ENCODE results near the gene MYBPC2. TPM values are rescaled to one million over a fixed set of nuclear protein-coding genes. Genes with fewer than 3 reads are reported as not detected.

Gene MYBPC2
- total and polyA plus RNA-seq, 9 of the 15 experiments (the other 6 are each of a cell fraction or from before 2014, with no cell fraction given): 0.01 to 0.14 (median 0.04) TPM; not detected in 6

DNA sequence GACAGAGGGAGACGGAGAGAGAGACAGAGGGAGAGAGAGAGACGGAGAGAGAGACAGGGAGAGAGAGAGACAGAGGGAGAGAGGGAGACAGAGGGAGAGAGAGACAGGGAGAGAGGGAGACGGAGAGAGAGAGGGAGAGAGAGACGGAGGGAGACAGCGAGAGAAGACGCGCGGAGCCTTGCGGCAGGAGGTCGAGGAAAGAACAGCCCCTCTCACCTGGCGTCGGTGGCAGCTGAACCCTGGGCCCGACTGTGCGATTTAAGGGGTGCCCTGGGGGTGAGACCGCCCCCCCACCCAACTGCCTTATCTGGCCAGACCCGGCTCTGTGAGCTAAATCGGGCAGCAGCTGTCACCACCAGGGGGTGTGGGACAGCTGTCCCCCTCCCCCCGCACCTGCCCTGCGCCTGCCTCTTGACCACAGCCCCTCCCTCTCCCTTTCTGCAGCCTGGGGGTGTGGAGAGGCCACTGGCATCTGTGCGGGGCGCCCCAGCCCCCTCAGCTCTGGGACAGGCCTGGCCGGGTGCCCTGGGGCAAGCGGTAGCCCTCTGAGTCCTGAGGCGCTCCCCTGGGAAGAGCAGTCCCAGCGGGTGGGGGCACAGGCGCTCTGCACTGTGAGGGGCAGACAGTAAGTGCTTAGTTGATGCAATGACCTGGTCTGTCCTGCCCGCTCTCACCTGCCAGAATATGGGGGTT lies 67.5 kb downstream of the MYBPC2 start (continued):
- TF ChIP-seq, protein P1, sequence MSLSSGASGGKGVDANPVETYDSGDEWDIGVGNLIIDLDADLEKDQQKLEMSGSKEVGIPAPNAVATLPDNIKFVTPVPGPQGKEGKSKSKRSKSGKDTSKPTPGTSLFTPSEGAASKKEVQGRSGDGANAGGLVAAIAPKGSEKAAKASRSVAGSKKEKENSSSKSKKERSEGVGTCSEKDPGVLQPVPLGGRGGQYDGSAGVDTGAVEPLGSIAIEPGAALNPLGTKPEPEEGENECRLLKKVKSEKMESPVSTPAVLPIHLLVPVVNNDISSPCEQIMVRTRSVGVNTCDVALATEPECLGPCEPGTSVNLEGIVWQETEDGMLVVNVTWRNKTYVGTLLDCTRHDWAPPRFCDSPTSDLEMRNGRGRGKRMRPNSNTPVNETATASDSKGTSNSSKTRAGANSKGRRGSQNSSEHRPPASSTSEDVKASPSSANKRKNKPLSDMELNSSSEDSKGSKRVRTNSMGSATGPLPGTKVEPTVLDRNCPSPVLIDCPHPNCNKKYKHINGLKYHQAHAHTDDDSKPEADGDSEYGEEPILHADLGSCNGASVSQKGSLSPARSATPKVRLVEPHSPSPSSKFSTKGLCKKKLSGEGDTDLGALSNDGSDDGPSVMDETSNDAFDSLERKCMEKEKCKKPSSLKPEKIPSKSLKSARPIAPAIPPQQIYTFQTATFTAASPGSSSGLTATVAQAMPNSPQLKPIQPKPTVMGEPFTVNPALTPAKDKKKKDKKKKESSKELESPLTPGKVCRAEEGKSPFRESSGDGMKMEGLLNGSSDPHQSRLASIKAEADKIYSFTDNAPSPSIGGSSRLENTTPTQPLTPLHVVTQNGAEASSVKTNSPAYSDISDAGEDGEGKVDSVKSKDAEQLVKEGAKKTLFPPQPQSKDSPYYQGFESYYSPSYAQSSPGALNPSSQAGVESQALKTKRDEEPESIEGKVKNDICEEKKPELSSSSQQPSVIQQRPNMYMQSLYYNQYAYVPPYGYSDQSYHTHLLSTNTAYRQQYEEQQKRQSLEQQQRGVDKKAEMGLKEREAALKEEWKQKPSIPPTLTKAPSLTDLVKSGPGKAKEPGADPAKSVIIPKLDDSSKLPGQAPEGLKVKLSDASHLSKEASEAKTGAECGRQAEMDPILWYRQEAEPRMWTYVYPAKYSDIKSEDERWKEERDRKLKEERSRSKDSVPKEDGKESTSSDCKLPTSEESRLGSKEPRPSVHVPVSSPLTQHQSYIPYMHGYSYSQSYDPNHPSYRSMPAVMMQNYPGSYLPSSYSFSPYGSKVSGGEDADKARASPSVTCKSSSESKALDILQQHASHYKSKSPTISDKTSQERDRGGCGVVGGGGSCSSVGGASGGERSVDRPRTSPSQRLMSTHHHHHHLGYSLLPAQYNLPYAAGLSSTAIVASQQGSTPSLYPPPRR (CRISPR knock-in tag; IDR thresholded peaks at IDR 0.05; ENCODE audit: borderline replicate concordance): no peak
- TF ChIP-seq GABPB1 (CRISPR knock-in tag; IDR thresholded peaks at IDR 0.05) (peak; percentile 27; the same call in 1 of the 2 replicates), ZNF282 (CRISPR knock-in tag; IDR thresholded peaks at IDR 0.05) (no peak), MTA2 (IDR thresholded peaks at IDR 0.05; ENCODE audit: low read depth) (peak; percentile 23; the same call in 1 of the 2 replicates), CREB1 (IDR thresholded peaks at IDR 0.05) (no peak), CREB1 (CRISPR knock-in tag; IDR thresholded peaks at IDR 0.05) (0 out of 2 replicates have a peak, but pooled peaks have one; percentile 52), ATF7 (IDR thresholded peaks at IDR 0.05) (peak; percentile 42; the same call in 1 of the 2 replicates), ETS1 (conservative IDR thresholded peaks at IDR 0.05; ENCODE audit: control insufficient read depth, low read depth, low read length) (peak; percentile 63), ARID2 (IDR thresholded peaks at IDR 0.05) (no peak), NCOR1 (IDR thresholded peaks at IDR 0.05) (peak; percentile 70), U2AF2 (optimal IDR thresholded peaks at IDR 0.05; ENCODE audit: low read depth, low read length) (no peak), WHSC1 (IDR thresholded peaks at IDR 0.05; ENCODE audit: low read length) (no peak), TRIM24 (IDR thresholded peaks at IDR 0.05) (peak; percentile 53 to 71; a peak in 3 of 4 replicates), KDM4B (IDR thresholded peaks at IDR 0.05; ENCODE audit: borderline replicate concordance in 2 of 2, low read depth in 1 of 2) (0 out of 4 replicates have a peak, but pooled peaks of 1 of the 2 experiments have one; percentile 44), CTCFL (IDR thresholded peaks at IDR 0.05; ENCODE audit: borderline replicate concordance, insufficient read depth, low read depth, low read length, poor library complexity, severe bottlenecking) (peak; percentile 60)
- TF ChIP-seq, protein P2, sequence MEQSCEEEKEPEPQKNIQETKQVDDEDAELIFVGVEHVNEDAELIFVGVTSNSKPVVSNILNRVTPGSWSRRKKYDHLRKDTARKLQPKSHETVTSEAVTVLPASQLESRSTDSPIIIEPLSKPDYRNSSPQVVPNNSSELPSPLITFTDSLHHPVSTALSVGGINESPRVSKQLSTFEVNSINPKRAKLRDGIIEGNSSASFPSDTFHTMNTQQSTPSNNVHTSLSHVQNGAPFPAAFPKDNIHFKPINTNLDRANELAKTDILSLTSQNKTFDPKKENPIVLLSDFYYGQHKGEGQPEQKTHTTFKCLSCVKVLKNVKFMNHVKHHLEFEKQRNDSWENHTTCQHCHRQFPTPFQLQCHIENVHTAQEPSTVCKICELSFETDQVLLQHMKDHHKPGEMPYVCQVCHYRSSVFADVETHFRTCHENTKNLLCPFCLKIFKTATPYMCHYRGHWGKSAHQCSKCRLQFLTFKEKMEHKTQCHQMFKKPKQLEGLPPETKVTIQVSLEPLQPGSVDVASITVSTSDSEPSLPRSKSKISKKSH (CRISPR knock-in tag; IDR thresholded peaks at IDR 0.05): no peak

Data from K562 (cell line).